HG03378 (cell line): ENCODE data around the gene NT5C.

Source experiments
- ATAC-seq: cut with Tn5 transposase; IDR thresholded peaks from one replicate; pipeline ENCODE4 v1.9.1; 2021; ENCODE audit warnings: mild to moderate bottlenecking, moderate library complexity; ENCODE audit not compliant: unreplicated experiment

Gene NT5C

GRCh38 chr17:75093548-75094158 is 37.9 kb downstream of the NT5C start:
- ATAC-seq: no peak

DNA sequence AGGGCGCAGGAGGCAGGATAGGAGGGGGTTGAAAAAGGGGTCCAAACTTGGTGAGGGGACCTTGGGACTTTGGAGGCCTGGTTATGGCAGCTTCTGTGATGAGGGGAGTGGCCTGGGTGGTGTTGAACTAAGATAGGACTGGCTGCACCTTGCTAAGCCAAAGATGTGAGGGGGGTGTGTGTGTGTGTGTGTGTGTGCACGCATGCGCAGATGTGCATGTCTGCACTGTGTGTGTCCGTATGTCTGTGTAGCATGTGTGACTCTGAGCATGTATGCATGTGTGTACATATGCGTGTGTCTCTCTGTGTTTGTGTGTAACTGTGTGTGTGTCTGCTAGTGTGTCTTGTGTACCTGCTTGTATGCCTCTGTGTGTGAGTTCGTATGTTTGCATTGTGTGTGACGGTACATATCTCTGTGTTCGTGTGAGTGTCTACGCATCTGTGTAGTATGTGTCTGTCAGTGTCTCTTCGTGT is 39.7 kb downstream of the NT5C start:
- ATAC-seq: no peak

DNA sequence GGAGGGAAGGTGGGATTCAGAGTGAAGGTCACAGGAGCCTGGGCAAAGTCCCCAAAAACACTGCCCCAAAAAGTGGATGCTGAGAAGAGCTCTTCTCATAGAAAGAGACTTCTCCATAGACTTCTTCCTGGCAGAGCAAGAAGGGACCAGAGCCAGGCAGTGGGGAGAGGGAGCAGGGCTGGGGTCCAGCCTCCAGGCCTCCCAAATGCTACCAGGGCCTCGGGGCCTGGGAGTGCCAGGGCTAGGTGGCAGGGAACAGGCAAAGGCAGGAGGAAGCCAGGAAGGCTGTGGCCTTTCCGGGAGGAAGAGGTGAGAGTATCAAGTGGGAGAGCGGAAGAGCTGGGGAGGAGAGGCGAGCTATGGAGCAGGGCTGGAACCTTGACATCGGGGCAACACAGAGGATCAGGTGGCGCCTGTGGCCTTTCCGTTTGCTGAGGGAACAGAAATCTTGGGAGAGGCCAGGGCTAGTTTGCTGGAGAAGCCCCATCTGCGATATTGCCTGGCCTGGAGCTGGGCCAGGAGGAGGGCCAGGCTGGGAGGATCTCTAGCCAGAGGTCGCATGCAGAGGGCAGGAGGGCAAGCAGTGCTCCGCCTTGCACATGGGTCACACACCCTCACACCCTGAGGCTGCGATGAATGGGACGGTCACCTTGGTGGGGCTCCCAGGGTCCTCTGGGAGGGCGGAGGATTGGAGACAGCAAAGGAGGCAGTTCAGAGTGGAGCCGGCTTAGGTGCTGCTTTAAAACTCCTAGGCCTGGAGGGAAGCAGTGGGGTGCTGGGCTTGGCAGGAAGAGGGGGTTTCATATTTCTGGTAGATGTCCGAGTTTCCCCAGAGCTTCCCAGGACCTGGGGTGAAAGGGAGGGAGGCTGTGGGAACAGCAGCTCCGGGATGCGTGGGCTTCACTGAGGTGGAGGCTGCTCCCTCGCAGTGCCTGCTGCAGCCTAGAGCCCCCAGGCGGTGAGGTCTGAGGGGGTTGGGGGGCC is 40.4 kb downstream of the NT5C start:
- ATAC-seq: no peak

GRCh38 chr17:75088465-75089417 is 42.8 kb downstream of the NT5C start:
- no peak for ATAC-seq

GRCh38 chr17:75087558-75088453 is 43.7 kb downstream of the NT5C start, which contains the start of gene SLC16A5:
TSS of gene SLC16A5 (plus strand) at chr17:75087954. CDS start at chr17:75093637, 5,683 bp downstream.
- ATAC-seq: no peak

DNA sequence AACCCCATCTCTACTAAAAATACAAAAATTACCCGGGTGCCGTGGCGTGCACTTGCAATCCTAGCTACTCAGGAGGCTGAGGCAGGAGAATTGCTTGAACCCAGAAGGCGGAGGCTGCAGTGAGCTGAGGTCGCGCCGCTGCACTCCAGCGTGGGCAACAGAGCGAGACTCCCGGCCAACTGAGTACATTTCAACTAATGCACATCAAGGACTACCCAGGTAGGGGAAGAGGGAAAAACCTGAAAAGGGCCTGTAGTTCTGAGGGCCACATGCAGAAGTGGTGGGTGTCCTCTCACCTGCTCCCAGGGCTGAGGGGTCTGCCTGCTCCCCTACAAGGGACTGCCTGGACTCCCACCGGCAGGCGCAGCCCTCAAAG is 44.4 kb downstream of the NT5C start:
- ATAC-seq: no peak

- ATAC-seq: no peak
Observed at GRCh38 chr17:75086496-75087181, 44.9 kb downstream of the NT5C start.

DNA sequence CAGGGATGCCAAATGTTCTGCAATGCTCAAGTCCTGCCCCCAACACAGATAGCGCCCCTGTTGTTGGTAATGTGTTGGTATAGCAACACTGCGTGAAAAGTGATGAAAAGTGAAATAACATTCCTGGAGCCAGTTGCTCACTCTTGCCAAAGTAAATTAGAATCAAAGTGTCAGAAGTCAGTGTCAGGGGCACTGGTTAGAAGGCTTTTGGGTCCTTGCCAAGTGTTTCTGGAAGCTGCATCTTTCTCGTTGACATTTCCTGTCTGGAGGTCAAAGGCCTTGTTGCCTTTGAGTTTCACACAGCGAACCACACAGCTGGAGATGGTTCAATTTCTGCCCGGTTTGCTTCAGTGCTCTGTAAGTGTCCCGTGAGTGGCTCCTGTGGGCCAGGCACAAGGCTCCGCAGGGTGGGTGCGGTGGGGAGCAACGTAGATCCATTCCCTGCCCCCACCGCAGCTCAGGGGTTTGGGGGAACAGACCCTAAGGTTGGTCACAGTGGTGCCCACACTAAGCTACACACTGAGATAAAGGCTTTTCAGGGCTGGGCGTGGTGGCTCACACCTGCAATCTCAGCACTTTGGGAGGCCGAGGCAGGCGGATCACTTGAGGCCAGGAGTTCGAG is 47.4 kb downstream of the NT5C start:
- ATAC-seq: no peak

DNA sequence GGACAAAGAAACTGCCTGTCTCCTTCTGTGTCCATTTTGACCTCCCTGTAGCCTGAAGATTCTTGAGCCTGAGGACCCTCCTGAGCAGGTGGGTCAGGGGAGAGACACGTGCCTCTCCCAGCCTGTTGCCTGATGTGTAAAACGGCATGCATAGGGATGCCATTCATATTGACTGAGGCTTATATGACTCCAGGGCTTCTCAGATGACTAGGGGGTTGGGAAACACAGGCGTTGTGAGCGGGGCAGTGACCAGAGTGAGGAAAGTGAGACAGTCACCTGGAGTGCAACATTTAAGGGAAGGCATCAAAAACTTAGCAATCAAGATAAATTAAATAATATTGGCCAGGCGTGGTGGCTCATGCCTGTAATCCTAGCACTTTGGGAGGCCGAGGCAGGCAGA is 48.9 kb downstream of the NT5C start:
- no peak for ATAC-seq

GRCh38 chr17:75081611-75082540 is 49.7 kb downstream of the NT5C start:
- ATAC-seq: no peak
